ENCODE data around the gene AVPR2. TPM values are rescaled to one million over a fixed set of nuclear protein-coding genes. Genes with fewer than 3 reads are reported as not detected.

AVPR2 gene
- total and polyA plus RNA-seq, 2 donors (not counting 1 experiment from before 2014, with no cell fraction given), result 0.12 TPM; not detected in 1

GRCh38 chrX:153910446-153910845 lies 6.0 kb downstream of the AVPR2 start:
- ChIA-PET CTCF (interaction anchor here (1.5 kb wide), 1 partner anchor 14 kb away, joined by 5 read pairs; no protein-coding TSS in a partner anchor), POLR2A (interaction anchor here (0.6 to 0.7 kb wide), 2 partner anchors 7 to 132 kb away, joined by 4 to 5 read pairs; no protein-coding TSS in a partner anchor)
- Histone ChIP-seq H3K9ac (ENCODE audit: low read length) (no peak overlapping the region), H3K27ac (ENCODE audit: low read length in 2 of 2) (no peak overlapping the region), H3K79me2 (ENCODE audit: control insufficient read depth, insufficient read depth, low read length) (no peaks in the 10 kb centered on the region), H3K4me2 (replicated peaks; ENCODE audit: low read depth, low read length, poor library complexity, severe bottlenecking) (no peak overlapping the region), H3K4me3 (ENCODE audit: control extremely low read depth in 1 of 5, extremely low read depth in 1 of 5, insufficient read depth in 1 of 5, low read depth in 2 of 5, low read length in 4 of 5) (no peak overlapping the region), H3K4me1 (ENCODE audit: control insufficient read depth in 2 of 2, insufficient read depth in 2 of 2, low read length in 2 of 2) (no peaks in the 10 kb centered on the region), H3K27me3 (replicated peaks in 1 of 4; ENCODE audit: control extremely low read depth in 1 of 4, control insufficient read depth in 3 of 4, insufficient read depth in 4 of 4, low read length in 3 of 4) (no peaks in the 10 kb centered on the region), H3K36me3 (replicated peaks in 1 of 2; ENCODE audit: control extremely low read depth in 1 of 2, control insufficient read depth in 1 of 2, extremely low read depth in 1 of 2, insufficient read depth in 2 of 2, low read length in 1 of 2) (peaks cover 0 to 43% of the 10 kb centered on the region in 2 experiments), H2AFZ (ENCODE audit: insufficient read depth, low read depth, low read length, poor library complexity, severe bottlenecking) (no peak overlapping the region), H3K9me3 (ENCODE audit: control extremely low read depth in 1 of 3, control insufficient read depth in 2 of 3, insufficient read depth in 1 of 3, low read length in 2 of 3) (no peaks in the 10 kb centered on the region), H4K20me1 (ENCODE audit: control insufficient read depth, insufficient read depth, low read length, poor library complexity, severe bottlenecking) (peaks cover 41% of the 10 kb centered on the region)
- no peak for DNase-seq
- Mint-ChIP-seq H3K27ac (no peak overlapping the region), H3K9me3 (ENCODE audit: insufficient read depth) (no peaks in the 10 kb centered on the region), H3K4me3 (no peak overlapping the region), H3K4me1 (peaks cover 5% of the 10 kb centered on the region), H3K27me3 (no peaks in the 10 kb centered on the region)
- ATAC-seq (ENCODE audit: low read depth), result no peak
- intact Hi-C loops (cut with micrococcal nuclease), result no loop called here
- over 99% methylated on average over 14 of the region's 22 CpGs for WGBS (ENCODE audit: insufficient coverage)
- TF ChIP-seq CTCF (IDR thresholded peaks at IDR 0.05) (no peak), EZH2 (IDR thresholded peaks at IDR 0.05; ENCODE audit: borderline replicate concordance, insufficient read depth, low read depth, low read length, poor library complexity, severe bottlenecking) (no peak)

GRCh38 chrX:153911798-153912197 lies 7.3 kb downstream of the AVPR2 start:
- TF ChIP-seq EZH2 (IDR thresholded peaks at IDR 0.05; ENCODE audit: borderline replicate concordance, insufficient read depth, low read depth, low read length, poor library complexity, severe bottlenecking), result no peak
- no peak for TF ChIP-seq CTCF (IDR thresholded peaks at IDR 0.05)
- Mint-ChIP-seq H3K9me3 (ENCODE audit: insufficient read depth) (no peaks in the 10 kb centered on the region), H3K27ac (peak overlapping the region; percentile 32), H3K4me1 (no peaks in the 10 kb centered on the region), H3K27me3 (no peaks in the 10 kb centered on the region), H3K4me3 (no peak overlapping the region)
- Histone ChIP-seq H3K4me2 (replicated peaks; ENCODE audit: low read depth, low read length, poor library complexity, severe bottlenecking) (no peak overlapping the region), H3K9ac (ENCODE audit: low read length) (no peak overlapping the region), H3K79me2 (ENCODE audit: control insufficient read depth, insufficient read depth, low read length) (peaks cover 4% of the 10 kb centered on the region), H3K9me3 (ENCODE audit: control extremely low read depth in 1 of 3, control insufficient read depth in 2 of 3, insufficient read depth in 1 of 3, low read length in 2 of 3) (no peaks in the 10 kb centered on the region), H3K4me1 (ENCODE audit: control insufficient read depth in 2 of 2, insufficient read depth in 2 of 2, low read length in 2 of 2) (no peaks in the 10 kb centered on the region), H3K4me3 (ENCODE audit: control extremely low read depth in 1 of 5, extremely low read depth in 1 of 5, insufficient read depth in 1 of 5, low read depth in 2 of 5, low read length in 4 of 5) (no peak overlapping the region), H4K20me1 (ENCODE audit: control insufficient read depth, insufficient read depth, low read length, poor library complexity, severe bottlenecking) (peaks cover 50% of the 10 kb centered on the region), H2AFZ (ENCODE audit: insufficient read depth, low read depth, low read length, poor library complexity, severe bottlenecking) (no peak overlapping the region), H3K27ac (ENCODE audit: low read length in 2 of 2) (no peak overlapping the region), H3K36me3 (replicated peaks in 1 of 2; ENCODE audit: control extremely low read depth in 1 of 2, control insufficient read depth in 1 of 2, extremely low read depth in 1 of 2, insufficient read depth in 2 of 2, low read length in 1 of 2) (peaks cover 0 to 51% of the 10 kb centered on the region in 2 experiments), H3K27me3 (replicated peaks in 1 of 4; ENCODE audit: control extremely low read depth in 1 of 4, control insufficient read depth in 3 of 4, insufficient read depth in 4 of 4, low read length in 3 of 4) (no peaks in the 10 kb centered on the region)
- ChIA-PET POLR2A (no interaction called here), CTCF (interaction anchor here (1.5 kb wide), 1 partner anchor 13 kb away, joined by 5 read pairs; no protein-coding TSS in a partner anchor)
- ATAC-seq (ENCODE audit: low read depth) (no peak), DNase-seq (no peak)
- WGBS (ENCODE audit: insufficient coverage), result 100% methylated on average over 2 of the region's 6 CpGs
- intact Hi-C loops (cut with micrococcal nuclease), result no loop called here
